Measurements from ENCODE around the gene NR3C1. TPM values are rescaled to one million over a fixed set of nuclear protein-coding genes. Genes with fewer than 3 reads are reported as not detected.
A peak's percentile ranks its signal among the peaks of the same experiment; 100 is the strongest.

The NR3C1 gene
- polyA plus RNA-seq, 1 donor from 2014 or later: 2.3 TPM

GRCh38 chr5:143231416-143231815, 172.1 kb downstream of the NR3C1 start:
- H4K20me1 ChIP-seq (ENCODE audit: insufficient read depth): no peaks in the 10 kb centered on the region

GRCh38 chr5:143230676-143230996, 172.8 kb downstream of the NR3C1 start:
- H3K27ac ChIP-seq (ENCODE audit: low read length): peak overlapping the region; percentile 43
- peak overlapping the region; percentile 45 for H3K4me3 ChIP-seq (ENCODE audit: low read length)
- H4K20me1 ChIP-seq (ENCODE audit: insufficient read depth): no peaks in the 10 kb centered on the region
- no peak overlapping the region for H3K4me2 ChIP-seq (ENCODE audit: low read length)
- no peaks in the 10 kb centered on the region for H3K9me3 ChIP-seq (ENCODE audit: low read length)
- H3K79me2 ChIP-seq (replicated peaks; ENCODE audit: insufficient read depth, low read length): no peaks in the 10 kb centered on the region
- no peak for TF ChIP-seq MXI1 (conservative IDR thresholded peaks at IDR 0.05; ENCODE audit: poor library complexity, severe bottlenecking)
- peak overlapping the region; percentile 17 for H3K9ac ChIP-seq (ENCODE audit: low read length)
- no peaks in the 10 kb centered on the region for H3F3A ChIP-seq (ENCODE audit: insufficient read depth, low read length, poor library complexity, severe bottlenecking)
- H3K36me3 ChIP-seq (ENCODE audit: insufficient read depth, low read length): no peaks in the 10 kb centered on the region
- H2AFZ ChIP-seq (ENCODE audit: low read depth, low read length): no peak overlapping the region
- no peaks in the 10 kb centered on the region for H3K9me2 ChIP-seq (ENCODE audit: insufficient read depth, low read length)
- H3K27me3 ChIP-seq (ENCODE audit: insufficient read depth, low read depth, low read length): no peaks in the 10 kb centered on the region

More at GRCh38 chr5:143231416-143231815, 172.1 kb downstream of the NR3C1 start:
- H3K4me2 ChIP-seq (ENCODE audit: low read length): no peak overlapping the region
- H3K27me3 ChIP-seq (ENCODE audit: insufficient read depth, low read depth, low read length): no peaks in the 10 kb centered on the region
- TF ChIP-seq TAF1 (IDR thresholded peaks at IDR 0.05; ENCODE audit: low read depth) (no peak), MXI1 (conservative IDR thresholded peaks at IDR 0.05; ENCODE audit: poor library complexity, severe bottlenecking) (no peak), REST (IDR thresholded peaks at IDR 0.05; ENCODE audit: borderline replicate concordance) (no peak), CTCF (IDR thresholded peaks at IDR 0.05; ENCODE audit: poor library complexity, severe bottlenecking) (no peak), SMC3 (conservative IDR thresholded peaks at IDR 0.05; ENCODE audit: poor library complexity) (no peak), EP300 (conservative IDR thresholded peaks at IDR 0.05; ENCODE audit: poor library complexity, severe bottlenecking) (no peak), POLR2AphosphoS5 (IDR thresholded peaks at IDR 0.05) (no peak), EZH2 (IDR thresholded peaks at IDR 0.05; ENCODE audit: borderline replicate concordance, insufficient read depth, low read length, poor library complexity, severe bottlenecking) (no peak), RAD21 (conservative IDR thresholded peaks at IDR 0.05) (no peak)
- H3K9me3 ChIP-seq (ENCODE audit: low read length): no peaks in the 10 kb centered on the region
- no peak overlapping the region for H3K4me3 ChIP-seq (ENCODE audit: low read length)
- H3F3A ChIP-seq (ENCODE audit: insufficient read depth, low read length, poor library complexity, severe bottlenecking): no peaks in the 10 kb centered on the region
- H3K79me2 ChIP-seq (replicated peaks; ENCODE audit: insufficient read depth, low read length): no peaks in the 10 kb centered on the region
- H2AFZ ChIP-seq (ENCODE audit: low read depth, low read length): no peak overlapping the region
- H3K9ac ChIP-seq (ENCODE audit: low read length): no peak overlapping the region
- no peaks in the 10 kb centered on the region for H3K9me2 ChIP-seq (ENCODE audit: insufficient read depth, low read length)
- no peaks in the 10 kb centered on the region for H3K36me3 ChIP-seq (ENCODE audit: insufficient read depth, low read length)
- no peak overlapping the region for H3K27ac ChIP-seq (ENCODE audit: low read length)

Measured in neural cell (in vitro differentiated cells).